GOT3 (cell line): Measurements from ENCODE around the gene PUS3.

ENCODE experiments used
- DNase-seq: peaks from one replicate; lab custom pipeline; 2025; ENCODE audit warnings: mixed read lengths; lab: John Stamatoyannopoulos, UW

Gene PUS3

DNA sequence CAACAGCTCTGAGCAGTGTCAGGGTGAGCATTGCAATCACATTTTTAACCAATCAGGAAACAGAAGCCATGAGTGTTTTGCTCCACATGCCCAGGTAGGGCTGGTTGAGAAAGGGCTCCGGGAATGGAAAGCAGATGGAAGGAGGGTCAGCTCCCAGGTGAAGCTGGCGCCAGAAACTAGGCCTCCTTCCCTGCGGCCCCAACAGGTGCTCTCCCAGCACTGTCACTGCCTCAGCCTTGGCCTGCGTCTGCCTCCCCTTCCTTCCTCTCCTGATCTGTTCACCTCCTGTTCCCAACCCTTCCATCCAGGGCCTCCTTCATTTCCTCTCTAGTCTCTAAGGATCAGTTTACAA is 38.2 kb upstream of the PUS3 start:
- DNase-seq: no peak

GRCh38 chr11:125940145-125940544 is 37.1 kb upstream of the PUS3 start:
- no peak for DNase-seq

GRCh38 chr11:125939081-125939521 is 36.1 kb upstream of the PUS3 start:
- DNase-seq: no peak

DNA sequence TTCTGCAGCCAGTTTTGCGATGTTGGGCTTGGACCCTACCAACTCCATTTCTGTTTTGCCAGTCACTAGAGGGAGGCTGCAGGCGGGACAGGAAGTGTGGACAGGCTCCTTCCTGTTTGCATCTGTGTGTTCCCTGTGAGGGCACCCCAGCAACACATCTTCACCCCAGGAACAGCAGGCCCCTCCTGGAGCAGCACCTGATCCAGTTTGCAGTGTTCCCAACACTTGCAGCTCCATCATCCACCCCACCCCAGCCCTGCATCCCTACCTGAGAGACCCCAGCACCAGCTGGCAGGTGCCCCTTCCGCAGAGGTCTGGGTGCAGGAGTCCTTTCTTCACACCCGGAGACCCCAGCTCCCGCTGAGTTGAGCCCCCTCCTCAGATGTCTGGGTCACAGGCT is 35.4 kb upstream of the PUS3 start:
- DNase-seq: no peak

DNA sequence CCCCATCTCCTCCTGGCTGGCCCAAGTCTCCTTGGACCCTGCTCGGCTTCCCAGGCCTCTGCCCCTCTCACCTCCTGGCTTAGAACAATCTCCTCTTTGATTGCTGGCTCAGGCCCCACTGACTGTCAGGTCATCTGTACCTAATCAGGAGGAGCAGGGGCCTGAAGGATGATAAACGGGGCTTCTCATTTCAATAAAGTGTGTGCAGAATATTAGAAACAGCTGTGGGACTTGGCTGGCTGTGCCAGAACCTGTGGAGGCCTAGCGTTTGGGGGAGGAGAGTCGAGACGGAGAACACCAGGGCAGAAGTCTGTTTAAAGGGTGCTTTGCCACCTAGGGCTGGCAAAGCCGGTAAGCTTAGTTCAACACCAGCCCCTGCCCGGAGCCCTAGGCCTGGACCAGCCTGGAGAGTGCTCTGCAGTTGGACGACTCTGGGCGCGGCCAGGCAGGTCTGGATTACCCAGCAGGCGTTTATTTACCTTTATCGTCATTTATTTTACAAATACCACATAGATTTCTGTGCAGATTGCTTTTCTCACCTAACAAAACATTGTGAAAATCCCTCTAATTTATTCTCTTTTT is 32.7 kb upstream of the PUS3 start:
- DNase-seq: no peak

DNA sequence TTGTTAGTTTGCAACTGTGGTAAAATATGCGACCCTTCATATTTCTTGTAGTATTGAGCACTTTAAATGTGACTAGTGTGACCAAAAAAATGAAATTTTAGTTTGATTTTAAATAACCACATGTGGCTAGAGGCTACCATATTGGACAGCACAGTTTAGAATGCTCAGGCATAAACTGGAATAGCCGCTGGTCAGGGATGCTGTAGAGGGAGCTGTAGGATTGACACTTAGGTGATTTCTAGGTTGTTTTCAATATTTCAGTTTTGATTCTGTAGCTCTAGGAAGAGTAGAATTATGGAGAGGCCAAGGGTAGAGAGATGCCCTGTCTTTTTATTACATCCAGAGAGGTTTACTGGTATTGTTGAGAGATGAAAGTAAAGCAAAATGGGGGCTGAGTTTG is 32.0 kb upstream of the PUS3 start:
- DNase-seq: no peak

DNA sequence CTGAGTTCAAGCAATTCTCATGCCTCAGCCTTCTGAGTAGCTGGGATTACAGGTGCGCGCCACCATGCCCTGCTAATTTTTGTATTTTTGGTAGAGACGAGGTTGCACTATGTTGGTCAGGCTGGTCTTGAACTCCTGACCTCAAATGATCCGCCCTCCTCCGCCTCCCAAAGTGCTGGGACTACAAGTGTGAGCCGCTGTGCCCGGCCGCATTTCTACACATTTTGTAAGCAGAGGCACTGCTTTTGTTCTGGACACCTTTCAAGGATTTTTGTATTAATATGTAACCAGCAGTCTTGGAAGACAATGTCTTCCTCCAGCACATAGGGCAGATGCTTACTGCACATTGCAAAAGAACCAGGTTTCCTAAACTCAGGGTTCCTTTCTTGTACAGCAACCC is 31.5 kb upstream of the PUS3 start:
- DNase-seq: no peak

DNA sequence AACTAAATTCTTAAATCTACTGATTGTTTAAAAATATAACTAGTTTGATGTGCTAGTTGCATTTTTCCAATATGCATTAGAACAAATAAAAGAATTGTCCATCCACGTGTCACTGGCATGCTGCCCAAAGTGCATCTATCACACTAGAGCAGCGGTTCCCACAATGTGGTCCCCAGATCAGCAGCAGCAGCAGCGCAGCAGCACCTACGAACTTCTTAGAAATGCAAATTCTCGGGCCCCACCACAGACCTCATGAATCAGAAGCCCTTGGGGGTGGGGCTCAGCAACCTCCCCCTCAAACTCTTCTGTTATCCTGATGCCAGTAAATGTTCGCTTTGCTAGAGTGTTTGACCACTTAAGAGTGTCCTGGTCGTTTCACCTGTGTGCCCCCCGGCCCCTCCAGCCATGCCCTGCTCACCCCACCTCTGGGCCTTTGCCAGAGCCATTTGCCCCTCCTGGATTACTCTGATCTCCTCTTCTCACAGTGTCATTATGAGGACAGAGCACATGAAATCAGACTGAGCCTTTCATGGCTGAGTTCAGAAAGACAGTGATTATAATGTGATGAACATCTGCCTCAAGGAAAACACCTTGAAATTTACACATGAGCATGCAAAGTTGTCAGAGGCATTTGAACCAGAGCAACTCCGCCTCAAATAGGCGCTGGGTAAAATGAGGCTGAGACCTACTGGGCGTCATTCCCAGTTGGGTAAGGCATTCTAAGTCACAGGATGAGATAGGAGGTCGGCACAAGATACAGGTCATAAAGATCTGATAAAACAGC is 30.2 kb upstream of the PUS3 start:
- DNase-seq: no peak

DNA sequence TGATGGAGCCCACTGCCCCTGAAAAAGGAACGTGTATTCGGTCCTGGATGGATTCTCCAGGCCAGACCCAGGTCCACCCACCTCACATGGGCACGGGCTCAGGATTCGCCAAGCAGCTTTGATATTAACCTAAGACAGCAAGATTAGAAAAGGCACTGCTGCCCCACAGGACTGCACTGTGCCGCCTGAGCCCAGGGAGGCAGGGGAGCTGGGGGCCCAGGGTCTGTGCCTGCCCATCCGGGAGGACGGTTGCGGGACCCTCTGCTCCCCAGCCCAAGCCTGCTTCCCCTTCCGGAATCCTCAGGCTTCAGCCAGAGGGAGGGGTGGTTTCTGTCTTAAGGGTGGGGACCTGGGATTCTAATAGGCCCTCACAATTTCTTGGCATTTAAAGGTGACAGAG is 29.3 kb upstream of the PUS3 start:
- no peak for DNase-seq

GRCh38 chr11:125931668-125932067 is 28.7 kb upstream of the PUS3 start:
- DNase-seq: no peak

- DNase-seq: no peak
Observed at GRCh38 chr11:125931116-125931515, 28.1 kb upstream of the PUS3 start.

DNA sequence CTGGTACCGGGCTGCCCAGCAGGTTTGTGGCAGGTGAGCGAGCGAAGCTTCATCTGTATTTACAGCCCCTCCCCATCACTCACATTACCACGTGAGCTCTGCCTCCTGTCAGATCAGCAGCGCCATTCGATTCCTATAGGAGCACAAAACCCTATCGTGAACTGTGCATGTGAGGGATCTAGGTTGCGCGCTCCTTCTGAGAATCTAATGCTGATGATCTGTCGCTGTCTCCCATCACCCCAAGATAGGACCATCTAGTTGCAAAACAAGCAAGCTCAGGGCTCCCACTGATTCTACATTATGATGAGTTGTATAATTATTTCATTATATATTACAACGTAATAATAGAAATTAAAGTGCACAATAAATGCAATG is 27.1 kb upstream of the PUS3 start:
- no peak for DNase-seq

GRCh38 chr11:125929445-125930075 is 26.6 kb upstream of the PUS3 start:
- no peak for DNase-seq

DNA sequence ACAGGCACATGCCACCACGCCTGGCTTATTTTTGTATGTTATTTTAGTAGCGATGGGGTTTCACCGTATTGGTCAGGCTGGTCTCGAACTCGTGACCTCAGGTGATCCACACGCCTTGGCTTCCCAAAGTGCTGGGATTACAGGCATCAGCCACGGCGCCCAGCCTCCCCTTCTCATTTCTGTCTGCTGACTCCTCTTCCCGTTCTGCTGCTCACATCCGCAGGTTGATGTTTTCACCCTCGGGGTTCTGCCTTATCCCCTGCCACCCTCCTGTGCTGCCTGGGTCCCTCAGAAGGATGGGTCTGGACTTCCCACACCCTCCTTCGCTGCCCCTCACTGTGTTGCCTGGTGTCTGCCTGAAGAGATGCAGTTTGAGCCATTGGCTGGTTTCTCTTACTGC is 23.7 kb upstream of the PUS3 start:
- no peak for DNase-seq

DNA sequence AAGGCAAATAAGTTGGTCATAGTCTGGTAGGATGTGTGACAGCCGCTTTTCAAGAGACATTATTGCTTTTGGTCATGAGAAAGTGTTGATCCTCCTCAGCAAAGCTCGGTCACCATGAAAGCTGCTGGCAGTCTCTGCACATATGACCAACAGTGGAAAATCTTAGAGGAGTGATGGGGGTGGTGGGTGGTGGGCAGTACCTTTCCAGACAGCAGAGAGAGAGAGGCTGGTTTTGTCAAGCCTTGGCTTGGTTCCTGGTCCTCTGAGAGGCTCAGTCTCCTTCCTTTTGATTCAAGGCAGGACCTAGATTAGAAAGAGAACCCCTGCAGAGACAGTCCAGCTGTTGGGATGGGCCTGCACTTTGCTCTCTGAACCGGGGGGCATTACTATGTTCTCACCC is 22.8 kb upstream of the PUS3 start:
- DNase-seq: no peak

DNA sequence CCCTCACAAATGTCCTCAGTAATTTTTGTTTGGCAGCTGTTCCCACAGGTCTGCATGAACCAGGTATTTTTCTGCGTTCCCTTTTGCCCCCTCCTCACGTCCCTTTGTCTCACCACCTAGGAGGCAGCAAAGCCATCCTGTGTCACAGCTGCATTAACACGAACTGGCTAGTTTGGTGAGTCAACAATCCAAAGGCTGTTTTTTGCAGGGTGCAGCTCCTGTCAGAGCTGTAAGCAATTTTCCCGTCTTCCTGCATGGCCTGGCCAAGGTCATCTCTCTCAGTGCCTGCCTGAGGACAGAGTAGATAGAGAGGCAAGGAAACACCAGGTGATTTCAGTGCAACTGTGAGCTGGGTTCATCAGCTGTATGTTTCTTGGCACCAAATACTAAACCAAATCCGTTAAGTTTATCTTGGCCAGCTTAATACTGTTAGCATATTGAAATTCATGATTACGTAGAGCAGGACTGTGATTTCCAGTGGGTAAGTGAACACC is 22.3 kb upstream of the PUS3 start:
- no peak for DNase-seq

DNA sequence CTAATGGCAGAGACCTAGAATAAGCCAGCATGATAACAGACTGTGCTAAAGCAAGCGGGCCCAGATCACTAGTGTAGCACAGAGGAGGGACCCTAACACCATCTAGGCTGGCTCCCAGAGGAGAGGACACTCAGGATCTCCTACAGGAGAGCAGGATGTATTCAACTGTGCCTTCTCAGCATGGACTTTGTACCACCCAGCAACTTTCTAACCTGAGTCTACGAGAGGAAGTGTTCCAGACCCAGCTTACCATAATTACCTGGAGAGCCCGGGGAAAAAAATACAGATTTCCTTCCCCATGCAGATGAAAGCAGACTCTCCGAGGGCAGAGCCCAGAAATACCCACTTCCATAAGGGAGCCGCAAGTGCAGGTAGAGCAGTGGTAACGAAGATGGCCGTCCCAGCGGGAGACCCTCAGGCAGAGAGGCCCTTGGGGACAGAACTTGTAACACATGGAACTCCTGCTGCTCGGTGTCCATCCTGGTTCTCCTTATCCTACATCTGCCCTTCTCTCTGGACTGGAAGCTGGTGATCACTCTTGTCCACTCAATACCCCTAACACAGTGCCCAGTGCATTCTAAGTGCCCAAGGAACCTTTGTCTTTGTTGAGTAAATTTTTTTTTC is 21.5 kb upstream of the PUS3 start:
- DNase-seq: no peak

DNA sequence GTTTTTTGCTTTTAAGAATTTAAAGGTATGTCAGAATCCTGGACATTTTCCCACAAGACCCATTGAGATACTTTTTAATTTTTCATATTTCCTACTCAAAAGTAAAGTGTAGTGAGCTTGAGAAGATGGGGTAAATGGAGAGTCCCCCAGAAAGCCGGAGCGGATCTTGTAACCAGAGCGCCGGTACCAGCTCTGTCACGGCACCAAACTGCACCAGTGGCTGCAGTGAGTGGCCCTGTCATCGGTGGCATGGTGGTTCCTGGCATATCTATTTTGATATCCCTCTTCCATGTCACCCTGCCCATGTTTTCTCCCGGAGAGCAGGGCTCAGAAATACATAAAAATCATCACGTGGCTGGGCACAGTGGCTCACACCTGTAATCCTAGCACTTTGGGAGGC is 20.6 kb upstream of the PUS3 start:
- DNase-seq: no peak

DNA sequence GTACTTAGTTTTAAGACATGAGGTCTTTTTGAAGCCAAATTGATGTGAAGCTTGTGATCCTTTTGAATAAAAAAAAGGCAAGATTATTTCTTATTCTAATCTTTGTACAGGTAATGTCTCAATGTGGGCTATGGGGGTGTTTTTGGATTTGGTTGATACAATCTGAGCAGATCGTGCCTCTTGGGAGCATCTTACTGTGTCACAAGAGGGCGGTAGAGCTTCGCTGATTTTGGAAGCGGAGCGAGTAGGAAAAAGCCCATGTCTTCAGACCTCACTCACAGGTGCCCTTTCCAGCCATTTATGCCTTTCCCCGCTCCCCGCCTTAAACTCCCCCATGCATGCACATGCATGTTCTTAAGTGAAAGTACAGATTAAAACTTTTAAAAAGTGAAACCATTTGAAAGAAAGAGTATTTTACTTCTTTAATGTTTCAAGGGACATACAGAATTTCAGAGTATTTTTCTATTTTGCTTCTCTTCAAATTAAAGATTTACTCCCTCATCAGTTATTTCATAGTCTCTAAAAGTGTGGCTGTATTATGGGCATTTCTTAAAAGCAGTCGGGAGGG is 20.1 kb upstream of the PUS3 start:
- no peak for DNase-seq

GRCh38 chr11:125922156-125922555 is 19.1 kb upstream of the PUS3 start:
- DNase-seq: no peak

GRCh38 chr11:125921042-125921441 is 18.0 kb upstream of the PUS3 start:
- DNase-seq: no peak

GRCh38 chr11:125918140-125918840 is 15.3 kb upstream of the PUS3 start:
- no peak for DNase-seq
